ENCODE measurements around the gene LNP1. TPM values are rescaled to one million over a fixed set of nuclear protein-coding genes. Genes with fewer than 3 reads are reported as not detected.
"Not testable (repeated sequence)": the region's sequence is repeated elsewhere in the genome, so short reads cannot be mapped to it uniquely, and the experiment has no call there.

Gene LNP1
- total RNA-seq, 1 donor from 2014 or later = 2.6 TPM

GRCh38 chr3:100443690-100444089 is 42.4 kb downstream of the LNP1 start:
- FAIRE-seq (no peak), DNase-seq (ENCODE audit: low read depth) (no peak)
- H4K20me1 ChIP-seq (ENCODE audit: insufficient read depth, low read length) = no peaks in the 10 kb centered on the region
- no peaks in the 10 kb centered on the region for H3K4me1 Mint-ChIP-seq (ENCODE audit: low read depth, unreplicated experiment)
- H3K27me3 Mint-ChIP-seq (ENCODE audit: low read depth, unreplicated experiment) = no peaks in the 10 kb centered on the region
- no peak overlapping the region for H3K27ac ChIP-seq (ENCODE audit: low read depth, low read length)
- H3K4me3 ChIP-seq (ENCODE audit: insufficient read depth, low read depth, low read length) = no peak overlapping the region
- TF ChIP-seq EZH2 (IDR thresholded peaks at IDR 0.05; ENCODE audit: insufficient read depth, low read length) = no peak
- TF ChIP-seq, protein P1, sequence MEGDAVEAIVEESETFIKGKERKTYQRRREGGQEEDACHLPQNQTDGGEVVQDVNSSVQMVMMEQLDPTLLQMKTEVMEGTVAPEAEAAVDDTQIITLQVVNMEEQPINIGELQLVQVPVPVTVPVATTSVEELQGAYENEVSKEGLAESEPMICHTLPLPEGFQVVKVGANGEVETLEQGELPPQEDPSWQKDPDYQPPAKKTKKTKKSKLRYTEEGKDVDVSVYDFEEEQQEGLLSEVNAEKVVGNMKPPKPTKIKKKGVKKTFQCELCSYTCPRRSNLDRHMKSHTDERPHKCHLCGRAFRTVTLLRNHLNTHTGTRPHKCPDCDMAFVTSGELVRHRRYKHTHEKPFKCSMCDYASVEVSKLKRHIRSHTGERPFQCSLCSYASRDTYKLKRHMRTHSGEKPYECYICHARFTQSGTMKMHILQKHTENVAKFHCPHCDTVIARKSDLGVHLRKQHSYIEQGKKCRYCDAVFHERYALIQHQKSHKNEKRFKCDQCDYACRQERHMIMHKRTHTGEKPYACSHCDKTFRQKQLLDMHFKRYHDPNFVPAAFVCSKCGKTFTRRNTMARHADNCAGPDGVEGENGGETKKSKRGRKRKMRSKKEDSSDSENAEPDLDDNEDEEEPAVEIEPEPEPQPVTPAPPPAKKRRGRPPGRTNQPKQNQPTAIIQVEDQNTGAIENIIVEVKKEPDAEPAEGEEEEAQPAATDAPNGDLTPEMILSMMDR (IDR thresholded peaks at IDR 0.05; ENCODE audit: insufficient read depth, low read depth, low read length) = no peak
- peaks cover 14% of the 10 kb centered on the region for H3K9me3 Mint-ChIP-seq (ENCODE audit: unreplicated experiment)
- H3K9ac ChIP-seq (ENCODE audit: low read length) = no peak overlapping the region
- H3K4me1 ChIP-seq (ENCODE audit: insufficient read depth, low read length) = no peaks in the 10 kb centered on the region
- no peak overlapping the region for H3K4me3 Mint-ChIP-seq (ENCODE audit: unreplicated experiment)
- no peaks in the 10 kb centered on the region for H3K36me3 ChIP-seq (ENCODE audit: insufficient read depth, low read length)
- H3K79me2 ChIP-seq (ENCODE audit: insufficient read depth, low read length) = no peaks in the 10 kb centered on the region
- no peaks in the 10 kb centered on the region for H3K9me3 ChIP-seq (ENCODE audit: insufficient read depth, low read depth, low read length)
- peaks cover 11% of the 10 kb centered on the region for H3K36me3 Mint-ChIP-seq (ENCODE audit: low read depth, unreplicated experiment)
- H2AFZ ChIP-seq (ENCODE audit: low read depth, low read length) = no peak overlapping the region
- no peak overlapping the region for H3K4me2 ChIP-seq (ENCODE audit: low read length)
- no peak overlapping the region for H3K27ac Mint-ChIP-seq (ENCODE audit: unreplicated experiment)
- no peaks in the 10 kb centered on the region for H3K27me3 ChIP-seq (ENCODE audit: insufficient read depth, low read length)

- peaks cover 14% of the 10 kb centered on the region for H3K9me3 Mint-ChIP-seq (ENCODE audit: unreplicated experiment)
- not testable (repeated sequence) for FAIRE-seq
Measured at GRCh38 chr3:100447067-100447466, 45.7 kb downstream of the LNP1 start.

GRCh38 chr3:100448079-100448478 is 46.7 kb downstream of the LNP1 start:
- H3K27ac Mint-ChIP-seq (ENCODE audit: unreplicated experiment) = no peak overlapping the region
- no peaks in the 10 kb centered on the region for H3K27me3 Mint-ChIP-seq (ENCODE audit: low read depth, unreplicated experiment)
- H3K9me3 Mint-ChIP-seq (ENCODE audit: unreplicated experiment) = peaks cover 12% of the 10 kb centered on the region
- FAIRE-seq (no peak), DNase-seq (ENCODE audit: low read depth) (no peak)
- no peak overlapping the region for H2AFZ ChIP-seq (ENCODE audit: low read depth, low read length)
- TF ChIP-seq EZH2 (IDR thresholded peaks at IDR 0.05; ENCODE audit: insufficient read depth, low read length) = no peak
- TF ChIP-seq, protein P1 (IDR thresholded peaks at IDR 0.05; ENCODE audit: insufficient read depth, low read depth, low read length) = no peak
- no peaks in the 10 kb centered on the region for H4K20me1 ChIP-seq (ENCODE audit: insufficient read depth, low read length)
- H3K4me1 Mint-ChIP-seq (ENCODE audit: low read depth, unreplicated experiment) = no peaks in the 10 kb centered on the region
- H3K4me1 ChIP-seq (ENCODE audit: insufficient read depth, low read length) = no peaks in the 10 kb centered on the region
- H3K36me3 ChIP-seq (ENCODE audit: insufficient read depth, low read length) = no peaks in the 10 kb centered on the region
- H3K9me3 ChIP-seq (ENCODE audit: insufficient read depth, low read depth, low read length) = no peaks in the 10 kb centered on the region
- H3K27ac ChIP-seq (ENCODE audit: low read depth, low read length) = no peak overlapping the region
- no peak overlapping the region for H3K9ac ChIP-seq (ENCODE audit: low read length)
- H3K79me2 ChIP-seq (ENCODE audit: insufficient read depth, low read length) = no peaks in the 10 kb centered on the region
- no peaks in the 10 kb centered on the region for H3K27me3 ChIP-seq (ENCODE audit: insufficient read depth, low read length)
- no peak overlapping the region for H3K4me2 ChIP-seq (ENCODE audit: low read length)
- no peak overlapping the region for H3K4me3 Mint-ChIP-seq (ENCODE audit: unreplicated experiment)
- peaks cover 10% of the 10 kb centered on the region for H3K36me3 Mint-ChIP-seq (ENCODE audit: low read depth, unreplicated experiment)
- H3K4me3 ChIP-seq (ENCODE audit: insufficient read depth, low read depth, low read length) = no peak overlapping the region

More at GRCh38 chr3:100447067-100447466, 45.7 kb downstream of the LNP1 start:
- not testable (repeated sequence) for H3K27ac Mint-ChIP-seq (ENCODE audit: unreplicated experiment); H3K4me1 ChIP-seq (ENCODE audit: insufficient read depth, low read length); H3K4me3 ChIP-seq (ENCODE audit: insufficient read depth, low read depth, low read length); H3K4me1 Mint-ChIP-seq (ENCODE audit: low read depth, unreplicated experiment); H2AFZ ChIP-seq (ENCODE audit: low read depth, low read length); H3K4me2 ChIP-seq (ENCODE audit: low read length); H3K9ac ChIP-seq (ENCODE audit: low read length); H4K20me1 ChIP-seq (ENCODE audit: insufficient read depth, low read length); H3K36me3 ChIP-seq (ENCODE audit: insufficient read depth, low read length); DNase-seq (ENCODE audit: low read depth); H3K4me3 Mint-ChIP-seq (ENCODE audit: unreplicated experiment); H3K27me3 Mint-ChIP-seq (ENCODE audit: low read depth, unreplicated experiment); H3K27me3 ChIP-seq (ENCODE audit: insufficient read depth, low read length); H3K79me2 ChIP-seq (ENCODE audit: insufficient read depth, low read length); H3K9me3 ChIP-seq (ENCODE audit: insufficient read depth, low read depth, low read length); H3K27ac ChIP-seq (ENCODE audit: low read depth, low read length)
- H3K36me3 Mint-ChIP-seq (ENCODE audit: low read depth, unreplicated experiment) = peaks cover 11% of the 10 kb centered on the region

Measured in astrocyte (in vitro differentiated cells and primary cell).